ENCODE measurements around the gene SHISA5. TPM values are rescaled to one million over a fixed set of nuclear protein-coding genes. Genes with fewer than 3 reads are reported as not detected.
"Not testable (repeated sequence)": the region's sequence is repeated elsewhere in the genome, so short reads cannot be mapped to it uniquely, and the experiment has no call there.

Gene SHISA5, protein sequence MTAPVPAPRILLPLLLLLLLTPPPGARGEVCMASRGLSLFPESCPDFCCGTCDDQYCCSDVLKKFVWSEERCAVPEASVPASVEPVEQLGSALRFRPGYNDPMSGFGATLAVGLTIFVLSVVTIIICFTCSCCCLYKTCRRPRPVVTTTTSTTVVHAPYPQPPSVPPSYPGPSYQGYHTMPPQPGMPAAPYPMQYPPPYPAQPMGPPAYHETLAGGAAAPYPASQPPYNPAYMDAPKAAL
- 100 to 1,000 TPM in 2 of 4 donors, 10 to 100 TPM in 2; 78.4 to 145 (median 93.9) TPM for total RNA-seq

DNA sequence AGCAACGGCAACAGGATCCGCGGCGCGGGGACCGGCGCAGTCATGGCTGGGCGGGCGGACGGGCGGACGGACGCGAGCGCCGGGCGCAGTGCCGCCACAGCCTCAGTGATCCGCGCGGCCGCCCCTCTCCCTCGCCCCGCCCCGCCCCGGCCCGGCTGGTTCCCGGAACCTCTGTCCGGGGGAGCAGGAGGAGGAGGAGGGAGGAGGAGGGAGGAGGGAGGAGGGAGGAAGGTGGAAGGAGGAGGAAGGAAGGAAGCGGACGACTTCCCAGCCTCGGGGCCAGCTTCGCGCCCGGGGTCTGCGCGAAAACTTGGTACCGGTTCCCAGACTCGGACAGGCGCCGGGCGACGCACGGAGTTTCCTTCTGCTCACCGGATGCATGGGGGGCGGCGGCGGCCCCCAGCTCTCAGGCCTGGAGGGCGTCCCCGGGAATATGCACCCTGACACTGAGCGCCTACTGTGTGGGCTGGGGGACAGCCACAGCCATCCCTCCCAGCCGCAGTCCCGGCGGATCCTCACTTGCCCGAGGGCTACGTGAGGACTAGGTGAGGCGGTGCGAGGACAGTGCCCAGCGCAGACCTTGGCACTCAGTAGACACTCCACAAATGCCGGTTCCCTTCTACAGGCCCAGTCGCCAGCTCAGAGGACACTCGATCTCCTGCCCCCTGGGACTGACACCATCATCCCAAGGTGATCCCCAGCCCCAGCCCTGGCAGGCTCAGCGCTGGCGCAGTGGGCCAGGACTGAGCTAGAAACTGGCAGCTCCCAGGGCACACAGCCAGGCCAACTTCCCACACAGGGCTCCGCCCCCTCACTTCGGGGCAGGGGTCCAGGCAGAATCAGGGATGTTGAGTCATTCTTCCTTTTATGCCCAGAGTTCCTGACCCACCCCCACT, at the start of gene SHISA5:
Gene SHISA5, minus strand, starts transcription at position 124 of the 896 bp plus-strand sequence. Its CDS starts 80 bp downstream, at position 44.
- peak within 1 kb of the TSS; percentile 69 to 95 (median 95) for H3K27ac ChIP-seq
- H3K27me3 ChIP-seq, result no peaks in the 10 kb centered on the region
- peaks cover 0 to 37% (median 20%) of the 10 kb centered on the region in 4 donors for H3K4me1 ChIP-seq
- peak within 1 kb of the TSS; percentile 53 to 75 (median 70) for H3K4me3 ChIP-seq
- peak; percentile 65 to 72 for DNase-seq (ENCODE audit: low spot score in 2 of 2)
- WGBS, 2 donors, result 0 to 2% methylated on average over 52 to 59 of the region's 66 CpGs
- no peaks in the 10 kb centered on the region for H3K9me3 ChIP-seq
- peaks cover 0 to 20% (median 0%) of the 10 kb centered on the region in 3 donors for H3K36me3 ChIP-seq
- peak in 1 of 2 donors; percentile 33 for TF ChIP-seq EP300 (IDR thresholded peaks at IDR 0.05)
- TF ChIP-seq POLR2A (IDR thresholded peaks at IDR 0.05), result peak in 1 of 2 donors; percentile 36
- TF ChIP-seq, protein P1, sequence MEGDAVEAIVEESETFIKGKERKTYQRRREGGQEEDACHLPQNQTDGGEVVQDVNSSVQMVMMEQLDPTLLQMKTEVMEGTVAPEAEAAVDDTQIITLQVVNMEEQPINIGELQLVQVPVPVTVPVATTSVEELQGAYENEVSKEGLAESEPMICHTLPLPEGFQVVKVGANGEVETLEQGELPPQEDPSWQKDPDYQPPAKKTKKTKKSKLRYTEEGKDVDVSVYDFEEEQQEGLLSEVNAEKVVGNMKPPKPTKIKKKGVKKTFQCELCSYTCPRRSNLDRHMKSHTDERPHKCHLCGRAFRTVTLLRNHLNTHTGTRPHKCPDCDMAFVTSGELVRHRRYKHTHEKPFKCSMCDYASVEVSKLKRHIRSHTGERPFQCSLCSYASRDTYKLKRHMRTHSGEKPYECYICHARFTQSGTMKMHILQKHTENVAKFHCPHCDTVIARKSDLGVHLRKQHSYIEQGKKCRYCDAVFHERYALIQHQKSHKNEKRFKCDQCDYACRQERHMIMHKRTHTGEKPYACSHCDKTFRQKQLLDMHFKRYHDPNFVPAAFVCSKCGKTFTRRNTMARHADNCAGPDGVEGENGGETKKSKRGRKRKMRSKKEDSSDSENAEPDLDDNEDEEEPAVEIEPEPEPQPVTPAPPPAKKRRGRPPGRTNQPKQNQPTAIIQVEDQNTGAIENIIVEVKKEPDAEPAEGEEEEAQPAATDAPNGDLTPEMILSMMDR (IDR thresholded peaks at IDR 0.05), result no peak

DNA sequence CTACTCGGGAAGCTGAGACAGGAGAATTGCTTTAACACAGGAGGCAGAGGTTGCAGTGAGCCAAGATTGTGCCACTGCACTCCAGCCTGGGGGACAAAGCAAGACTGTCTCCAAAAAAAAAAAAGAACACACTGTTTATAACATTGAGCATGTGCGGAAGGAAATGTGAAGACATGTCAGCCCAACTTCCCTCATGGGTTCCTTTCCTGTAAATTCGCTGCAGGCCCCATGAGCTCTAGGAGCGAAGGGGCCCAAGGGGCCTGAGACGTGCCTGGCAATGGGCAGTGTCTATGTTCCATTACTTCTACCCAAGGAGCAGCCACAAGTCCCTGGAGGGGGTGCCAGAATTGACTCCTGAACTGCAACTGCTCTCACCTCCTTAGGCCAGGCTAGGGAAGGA, 49.4 kb upstream of the SHISA5 start:
- no peak for DNase-seq (ENCODE audit: low spot score in 2 of 2)
- Histone ChIP-seq H3K27ac (peak overlapping the region in 1 of 4 donors; percentile 7), H3K9me3 (no peaks in the 10 kb centered on the region), H3K36me3 (no peaks in the 10 kb centered on the region), H3K27me3 (no peaks in the 10 kb centered on the region), H3K4me3 (no peak overlapping the region), H3K4me1 (peaks cover 0 to 32% (median 18%) of the 10 kb centered on the region in 4 donors)
- WGBS, 2 donors, result 79 to 88% methylated on average over 5 of the region's 5 CpGs
- TF ChIP-seq EP300 (IDR thresholded peaks at IDR 0.05), result no peak
- TF ChIP-seq, protein P1 (IDR thresholded peaks at IDR 0.05), result no peak
- no peak for TF ChIP-seq POLR2A (IDR thresholded peaks at IDR 0.05)

DNA sequence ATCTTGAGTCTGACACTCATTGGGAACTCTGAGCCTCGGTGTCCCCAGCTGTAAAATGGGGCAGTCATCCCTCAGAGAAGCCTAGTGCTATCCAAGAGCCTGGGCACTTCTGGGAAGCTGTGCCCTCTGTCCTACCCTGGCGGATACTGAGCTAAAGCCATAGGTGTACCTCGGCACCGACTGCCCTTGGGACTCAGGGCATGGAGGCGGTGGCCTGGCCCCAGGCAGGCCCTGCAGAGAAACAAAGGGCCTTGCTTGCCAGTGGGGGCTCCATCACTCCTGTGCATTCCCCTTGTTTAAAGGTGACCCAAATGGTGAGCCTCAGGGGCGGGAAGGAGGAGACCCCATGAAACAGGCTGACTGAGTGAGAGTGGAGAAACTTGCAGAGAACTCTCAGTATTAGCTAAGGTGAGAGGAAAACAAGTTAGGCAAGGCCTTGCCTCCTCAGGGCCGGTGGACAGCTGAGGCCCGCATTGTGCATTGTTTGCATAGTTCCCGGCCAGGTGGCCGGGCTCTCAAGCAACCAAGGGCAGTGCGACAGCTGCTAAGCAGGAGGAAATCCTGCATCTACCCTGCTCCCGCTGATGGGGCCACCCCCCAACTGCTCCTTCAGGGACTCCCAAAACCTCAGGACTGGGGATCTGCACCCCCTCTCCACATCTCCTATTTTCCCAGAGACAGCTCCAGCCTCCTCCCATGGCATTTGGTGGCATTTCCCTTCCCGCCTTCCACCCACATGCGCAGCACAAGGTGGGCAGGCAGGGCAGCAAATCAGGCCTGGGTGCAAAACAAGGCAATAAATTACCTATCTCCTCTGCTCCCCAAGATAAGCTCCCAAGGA, 48.4 kb upstream of the SHISA5 start:
- 84 to 88% methylated on average over 14 of the region's 14 CpGs for WGBS, 2 donors
- Histone ChIP-seq H3K9me3 (no peaks in the 10 kb centered on the region), H3K4me3 (no peak overlapping the region), H3K36me3 (peaks cover 0 to 7% (median 0%) of the 10 kb centered on the region in 3 donors), H3K4me1 (peaks cover 0 to 25% (median 10%) of the 10 kb centered on the region in 4 donors), H3K27me3 (no peaks in the 10 kb centered on the region), H3K27ac (peak overlapping the region in 1 of 4 donors; percentile 7)
- no peak for TF ChIP-seq EP300 (IDR thresholded peaks at IDR 0.05)
- no peak for TF ChIP-seq POLR2A (IDR thresholded peaks at IDR 0.05)
- TF ChIP-seq, protein P1 (IDR thresholded peaks at IDR 0.05), result no peak
- DNase-seq (ENCODE audit: low spot score in 2 of 2), result no peak

DNA sequence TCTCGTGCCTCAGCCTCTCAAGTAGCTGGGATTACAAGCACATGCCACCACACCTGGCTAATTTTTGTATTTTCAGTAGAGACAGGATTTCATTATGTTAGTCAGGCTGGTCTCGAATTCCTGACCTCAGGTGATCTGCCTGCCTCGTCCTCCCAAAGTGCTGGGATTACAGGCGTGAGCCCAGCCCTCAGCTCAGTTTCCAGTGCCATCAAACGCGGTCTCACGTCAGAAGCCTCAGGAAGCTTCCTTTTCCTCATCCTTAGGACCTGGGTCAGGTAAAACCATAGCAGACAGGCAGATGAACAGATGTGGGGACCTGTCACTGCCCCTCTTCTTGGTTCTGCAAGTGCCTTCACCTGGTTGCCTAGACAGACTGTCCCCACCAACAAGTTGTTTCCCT, 47.7 kb upstream of the SHISA5 start:
- not testable (repeated sequence) for H3K27me3 ChIP-seq; DNase-seq (ENCODE audit: low spot score in 2 of 2); H3K9me3 ChIP-seq; H3K4me3 ChIP-seq; H3K27ac ChIP-seq
- 93% methylated on average over 7 of the region's 7 CpGs for WGBS, 2 donors
- Histone ChIP-seq H3K36me3 (peaks cover 0 to 12% (median 0%) of the 10 kb centered on the region in 3 donors), H3K4me1 (peaks cover 0 to 22% (median 7%) of the 10 kb centered on the region in 4 donors)

Data from tibial nerve (tissue), 4 donors.